NT2/D1 (cell line): ENCODE results near the gene TMOD1.

Experiments used
- SUZ12 ChIP-seq: IDR thresholded peaks from 2 replicates; pipeline ENCODE4 v1.6.1; 2011; ENCODE audit not compliant: insufficient read length, insufficient read depth; ENCODE audit errors: extremely low read depth
- YY1 ChIP-seq: IDR thresholded peaks from 2 replicates; pipeline ENCODE4 v1.6.1; 2011; ENCODE audit not compliant: insufficient read length, insufficient read depth
- ZNF274 ChIP-seq: IDR thresholded peaks from 2 replicates; pipeline ENCODE4 v1.6.1; 2011; ENCODE audit warnings: mild to moderate bottlenecking, low read depth, low read length

GRCh38 chr9:97548819-97549540 is 47.5 kb downstream of the TMOD1 start:
- TF ChIP-seq SUZ12 (no peak), ZNF274 (no peak), YY1 (no peak)
